ENCODE measurements around the gene PRKCQ.
"Not testable (repeated sequence)": the region's sequence is repeated elsewhere in the genome, so short reads cannot be mapped to it uniquely, and the experiment has no call there.

Gene PRKCQ

DNA sequence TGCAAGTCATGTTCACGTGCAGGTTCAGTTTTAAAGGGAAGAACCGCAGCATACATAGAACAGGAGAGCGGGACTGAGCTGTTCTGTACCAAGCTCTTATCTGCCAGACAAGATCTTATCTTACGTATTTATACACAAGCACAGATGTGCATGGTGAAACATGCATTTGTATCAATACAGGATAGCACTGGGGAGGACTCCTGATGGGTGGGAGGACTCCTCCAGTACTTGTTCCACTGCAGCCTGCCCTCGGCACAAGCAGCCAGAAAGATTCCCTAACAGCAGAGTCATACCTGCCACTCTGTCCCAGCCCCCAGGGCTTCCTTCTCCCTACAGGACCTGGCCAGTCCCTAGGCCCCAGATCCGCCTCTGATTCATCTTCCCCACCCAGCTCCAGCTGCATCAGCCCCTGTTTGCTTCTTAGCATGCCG, 13.2 kb upstream of the PRKCQ start:
- no peak for DNase-seq (ENCODE audit: low spot score)

DNA sequence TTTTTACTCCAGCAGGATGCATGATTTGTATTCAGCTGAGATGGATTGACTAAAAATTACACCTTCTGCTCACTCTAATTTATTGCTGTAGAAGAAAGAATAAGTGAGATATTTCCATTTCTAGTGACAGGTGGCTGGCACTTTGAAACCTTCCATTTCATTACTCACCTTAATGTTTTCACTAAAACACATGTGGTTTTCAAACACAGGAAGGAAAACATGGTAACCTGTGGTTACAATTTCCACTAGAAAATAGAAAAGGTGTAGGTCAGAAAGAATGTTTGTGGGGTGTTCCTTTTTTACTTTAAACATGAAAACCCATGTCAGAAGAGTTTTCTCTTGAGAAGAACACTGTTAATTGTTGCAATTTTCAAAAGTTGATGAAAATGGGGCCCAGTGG, 12.0 kb upstream of the PRKCQ start:
- DNase-seq (ENCODE audit: low spot score): no peak

DNA sequence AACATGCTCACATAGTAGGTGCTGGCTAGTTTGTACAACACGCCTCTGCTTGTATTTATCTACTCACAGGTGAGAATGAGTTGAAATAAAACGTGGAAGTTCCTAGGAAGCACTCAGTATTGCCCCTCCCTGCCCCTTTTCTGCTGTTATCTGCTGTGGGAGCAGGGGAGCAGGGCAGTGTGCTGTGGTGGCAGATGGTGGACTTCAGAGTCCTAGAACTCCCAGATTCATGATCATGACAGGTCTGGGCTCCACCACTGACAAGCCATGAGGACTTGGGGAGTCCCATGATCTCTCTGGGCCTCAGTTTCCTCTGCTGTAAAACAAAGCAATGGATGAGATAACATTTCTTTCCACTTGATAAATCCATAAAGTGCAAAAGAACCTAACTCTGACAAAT, 11.6 kb upstream of the PRKCQ start:
- no peak for DNase-seq (ENCODE audit: low spot score)

DNA sequence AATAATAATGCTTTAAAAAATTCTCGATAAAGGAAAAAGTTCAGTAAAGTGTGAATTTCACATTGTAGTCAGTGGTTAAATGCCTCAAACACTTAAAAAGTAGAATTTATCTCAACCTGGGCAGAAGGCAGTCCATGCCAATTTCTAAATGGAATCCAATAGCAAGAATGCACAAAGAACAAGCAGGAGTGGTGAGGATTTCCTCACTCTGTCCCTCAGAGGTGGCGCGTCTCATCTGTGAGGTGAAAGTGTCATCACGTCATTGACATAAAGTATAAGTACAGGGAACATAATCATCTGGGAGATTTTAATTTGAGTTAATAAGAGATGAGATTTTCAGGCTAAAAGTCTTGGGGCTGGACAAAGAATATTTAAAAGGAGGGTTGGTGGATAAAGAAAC, 10.0 kb upstream of the PRKCQ start:
- no peak for DNase-seq (ENCODE audit: low spot score)

DNA sequence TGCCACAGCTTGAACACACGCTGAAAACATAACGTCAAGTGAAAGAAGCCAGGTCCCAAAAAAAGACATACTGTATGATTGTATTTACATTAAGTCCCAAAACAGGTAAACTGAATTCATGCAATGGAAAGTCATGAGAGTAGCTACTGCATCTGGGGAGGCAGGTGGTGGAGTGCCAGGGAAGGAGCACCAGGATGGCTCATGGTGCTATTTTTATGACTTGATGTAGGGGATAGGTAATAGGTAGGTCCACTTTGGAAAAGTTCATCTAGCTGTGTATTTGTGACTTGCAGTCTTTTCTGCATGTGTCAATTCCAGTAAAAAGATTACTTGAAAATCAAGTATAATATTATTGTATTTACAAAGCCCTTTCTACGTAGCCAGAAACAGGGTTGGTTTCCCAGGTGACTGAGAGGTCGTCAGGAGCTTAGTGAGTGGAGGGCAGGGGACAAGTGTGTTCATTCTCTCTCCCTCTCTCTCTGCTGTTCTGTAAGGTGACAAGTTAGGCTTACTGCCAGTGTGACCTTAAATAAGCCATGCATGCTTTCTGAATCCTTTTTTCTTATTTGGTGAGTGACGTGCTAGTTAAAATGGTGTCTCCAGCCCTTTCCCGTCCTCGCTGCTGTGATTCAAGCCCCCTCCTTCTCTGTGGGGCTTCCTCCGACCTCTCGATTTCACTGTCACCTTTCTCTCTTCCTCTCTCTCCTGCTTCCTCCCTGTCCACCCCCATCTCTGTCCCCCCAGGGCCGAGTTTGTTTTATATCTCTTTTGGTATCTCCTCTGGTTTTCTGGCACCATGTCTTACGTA, 9.4 kb upstream of the PRKCQ start:
- no peak for DNase-seq (ENCODE audit: low spot score)

DNA sequence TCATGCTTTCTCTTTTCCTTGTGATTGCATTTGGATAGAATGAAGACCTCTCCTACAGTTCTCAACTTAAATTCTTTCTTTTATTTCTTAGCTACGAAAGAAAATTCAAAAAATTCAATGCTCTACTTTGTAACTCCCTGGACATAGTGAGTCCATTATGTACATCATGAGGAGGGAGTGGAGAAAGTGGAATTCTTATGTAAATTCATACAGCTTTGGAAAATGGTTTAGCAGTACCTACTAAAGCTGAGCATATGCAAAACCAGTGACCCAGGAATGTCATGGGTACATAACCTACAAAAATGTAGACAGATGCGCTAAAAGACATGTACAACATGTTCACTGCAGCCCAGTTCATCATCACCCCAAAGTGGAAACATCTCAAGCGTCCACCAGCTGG, 8.8 kb upstream of the PRKCQ start:
- no peak for DNase-seq (ENCODE audit: low spot score)

DNA sequence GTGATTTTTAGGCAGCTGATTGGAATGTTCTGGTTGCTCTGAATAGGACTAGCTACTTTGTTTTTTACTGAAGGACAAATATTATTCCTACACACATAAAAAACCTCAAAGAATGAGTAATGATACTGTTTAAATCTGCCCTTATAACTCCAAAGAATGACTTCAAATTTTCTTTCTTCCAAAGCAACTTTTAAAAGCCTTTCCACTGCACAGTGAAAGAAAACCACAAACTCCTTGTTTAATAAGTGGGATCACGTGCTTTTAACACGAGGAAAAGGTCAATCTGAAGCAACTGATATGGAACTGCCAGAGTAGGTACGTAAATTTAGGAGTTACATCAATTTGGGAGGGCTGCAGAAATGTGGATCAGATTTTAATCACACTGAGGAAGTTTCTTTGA, 8.0 kb upstream of the PRKCQ start:
- DNase-seq (ENCODE audit: low spot score): no peak

DNA sequence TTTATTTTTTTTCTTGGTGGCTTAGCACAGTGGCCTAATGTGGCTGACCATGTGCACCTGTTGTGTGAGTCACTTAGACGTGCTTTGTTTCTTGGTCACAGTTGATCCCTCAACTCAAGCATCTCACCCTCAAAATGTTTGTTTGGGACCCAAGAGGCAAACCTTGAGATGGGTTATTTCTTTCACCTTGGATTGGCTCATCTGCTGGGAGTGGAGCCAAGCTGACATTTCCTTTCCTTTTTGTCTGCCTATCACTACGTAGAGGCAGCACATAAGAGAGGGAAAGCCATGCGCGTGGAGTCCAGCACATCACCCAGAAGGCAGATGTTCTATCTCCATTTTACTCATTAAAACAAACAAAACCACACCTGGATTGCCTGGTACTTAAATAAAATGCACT, 6.4 kb upstream of the PRKCQ start:
- DNase-seq (ENCODE audit: low spot score): no peak

DNA sequence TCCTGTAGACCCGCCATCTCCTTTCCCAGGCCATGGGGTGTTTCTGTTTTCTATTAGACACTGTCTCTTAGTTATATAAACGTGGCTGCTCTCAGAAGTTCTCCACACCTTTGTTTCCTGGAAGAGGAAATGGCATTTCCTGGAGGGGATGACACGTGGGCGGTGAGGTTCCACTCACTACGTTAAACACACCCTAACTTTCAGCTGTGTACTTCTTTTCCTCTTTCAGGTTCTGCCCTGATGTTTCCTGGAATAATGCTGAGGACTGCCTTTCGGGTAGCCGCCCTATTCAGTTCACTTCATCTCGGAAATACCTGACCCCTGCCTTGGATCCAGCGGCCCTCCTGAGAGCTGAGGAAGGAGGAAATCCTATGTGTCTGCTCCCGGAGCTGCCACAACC, 3.4 kb upstream of the PRKCQ start:
- no peak for DNase-seq (ENCODE audit: low spot score)

DNA sequence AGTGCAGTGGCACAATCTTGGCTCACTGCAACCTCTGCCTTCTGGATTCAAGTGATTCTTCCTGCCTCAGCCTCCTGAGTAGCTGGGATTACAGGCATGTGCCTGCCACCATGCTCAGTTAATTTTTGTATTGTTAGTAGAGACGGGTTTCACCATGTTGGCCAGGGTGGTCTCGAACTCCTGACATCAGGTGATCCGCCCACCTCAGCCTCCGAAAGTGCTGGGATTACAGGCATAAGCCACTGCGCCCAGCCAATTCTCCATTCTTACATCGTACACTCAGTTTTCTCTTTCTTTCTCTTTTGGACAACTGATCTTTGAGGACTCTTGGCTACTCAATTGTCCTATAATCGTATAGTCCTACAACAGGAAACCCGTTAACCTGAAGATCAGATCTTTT, 2.8 kb upstream of the PRKCQ start:
- not testable (repeated sequence) for DNase-seq (ENCODE audit: low spot score)

DNA sequence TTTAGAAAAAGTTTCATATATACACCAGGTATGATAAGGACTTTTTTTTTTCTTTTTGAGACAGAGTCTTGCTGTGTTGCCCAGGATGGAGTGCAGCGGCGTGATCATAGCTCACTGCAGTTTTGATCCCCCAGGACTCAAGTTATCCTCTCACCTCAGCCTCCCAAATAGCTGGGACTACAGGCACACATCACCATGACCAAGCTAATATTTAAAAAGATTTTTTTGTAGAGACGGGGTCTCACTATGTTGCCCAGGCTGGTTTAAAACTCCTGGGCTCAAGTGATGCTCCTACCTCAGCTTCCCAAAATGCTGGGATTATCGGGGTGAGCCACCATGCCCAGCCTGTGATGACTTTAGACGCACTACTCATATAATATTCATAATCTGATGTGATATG, 2.2 kb upstream of the PRKCQ start:
- no peak for DNase-seq (ENCODE audit: low spot score)

DNA sequence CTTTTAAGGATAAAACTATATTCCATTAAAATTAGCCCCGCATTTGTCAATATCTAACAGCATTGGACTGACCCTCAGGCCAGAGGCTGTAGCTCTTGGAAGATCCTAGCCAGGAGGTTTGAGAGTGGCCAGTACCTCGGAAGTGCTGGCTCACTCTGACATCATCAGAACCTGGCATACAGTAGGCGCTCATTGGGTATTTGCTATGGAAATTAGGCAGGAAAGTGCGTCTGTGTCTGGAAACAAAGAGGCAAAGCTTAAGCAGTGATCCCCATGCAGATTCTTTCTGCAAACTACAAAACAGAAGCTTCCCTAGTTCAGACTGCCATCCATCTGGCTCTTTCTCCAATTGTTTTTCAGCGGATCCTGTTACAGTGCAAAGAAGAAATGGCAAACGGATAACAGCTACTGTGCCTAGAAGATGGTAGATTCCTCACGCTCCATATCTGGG, 1.7 kb upstream of the PRKCQ start:
- DNase-seq (ENCODE audit: low spot score): no peak

DNA sequence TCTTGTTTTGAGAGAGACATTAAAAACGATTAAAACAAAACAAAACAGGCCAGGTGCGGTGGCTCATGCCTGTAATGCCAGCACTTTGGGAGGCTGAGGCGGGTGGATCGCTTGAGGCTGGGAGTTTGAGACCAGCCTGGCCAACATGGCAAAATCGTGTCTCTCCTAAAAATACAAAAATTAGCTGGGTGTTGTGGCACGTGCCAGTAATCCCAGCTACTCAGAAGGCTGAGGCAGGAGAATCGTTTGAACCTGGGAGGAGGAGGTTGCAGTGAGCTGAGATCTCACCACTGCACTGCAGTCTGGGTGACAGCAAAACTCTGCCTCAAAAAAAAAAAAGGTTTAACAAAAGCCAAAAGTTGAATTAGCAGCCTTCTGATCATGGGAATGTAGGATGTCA, 1.1 kb upstream of the PRKCQ start:
- DNase-seq (ENCODE audit: low spot score): not testable (repeated sequence)

DNA sequence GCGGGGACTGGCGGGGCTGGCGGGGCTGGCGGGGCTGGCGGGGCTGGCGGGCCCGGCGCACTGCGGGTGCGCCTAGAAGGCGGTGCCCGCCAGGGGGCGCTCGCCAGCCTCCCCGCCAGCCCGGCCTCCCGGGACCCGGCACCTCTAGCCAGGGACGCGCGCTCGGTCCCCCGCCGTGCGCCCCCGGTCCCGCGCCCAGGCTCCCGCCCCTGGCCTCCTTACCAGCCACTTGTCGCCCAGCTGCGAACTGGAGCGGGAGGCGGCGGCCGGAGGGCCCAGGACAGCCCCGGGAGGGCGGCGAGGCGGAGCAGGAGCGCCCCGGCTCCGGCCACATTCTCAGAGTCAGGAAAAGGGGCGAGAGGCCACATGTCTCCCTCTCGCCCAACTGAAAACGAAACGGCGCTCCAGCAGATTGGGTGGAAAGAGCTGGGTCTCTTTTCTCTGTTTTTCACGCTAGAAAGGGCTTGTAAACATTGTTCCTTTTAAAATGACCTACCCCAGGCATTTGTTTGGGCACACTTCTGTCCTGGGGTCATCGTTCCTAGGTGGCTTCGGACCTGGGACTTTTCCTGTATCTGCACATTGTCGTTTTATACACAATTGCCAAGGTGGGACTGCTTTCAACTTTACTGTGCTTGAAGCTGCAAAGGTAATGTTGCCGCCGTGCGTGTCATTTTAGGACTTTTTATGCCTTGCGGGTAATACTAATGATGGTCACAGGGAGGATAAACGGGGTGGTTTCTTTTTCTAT, 378 bp upstream of the PRKCQ start:
- peak; percentile 39 for DNase-seq (ENCODE audit: low spot score)

DNA sequence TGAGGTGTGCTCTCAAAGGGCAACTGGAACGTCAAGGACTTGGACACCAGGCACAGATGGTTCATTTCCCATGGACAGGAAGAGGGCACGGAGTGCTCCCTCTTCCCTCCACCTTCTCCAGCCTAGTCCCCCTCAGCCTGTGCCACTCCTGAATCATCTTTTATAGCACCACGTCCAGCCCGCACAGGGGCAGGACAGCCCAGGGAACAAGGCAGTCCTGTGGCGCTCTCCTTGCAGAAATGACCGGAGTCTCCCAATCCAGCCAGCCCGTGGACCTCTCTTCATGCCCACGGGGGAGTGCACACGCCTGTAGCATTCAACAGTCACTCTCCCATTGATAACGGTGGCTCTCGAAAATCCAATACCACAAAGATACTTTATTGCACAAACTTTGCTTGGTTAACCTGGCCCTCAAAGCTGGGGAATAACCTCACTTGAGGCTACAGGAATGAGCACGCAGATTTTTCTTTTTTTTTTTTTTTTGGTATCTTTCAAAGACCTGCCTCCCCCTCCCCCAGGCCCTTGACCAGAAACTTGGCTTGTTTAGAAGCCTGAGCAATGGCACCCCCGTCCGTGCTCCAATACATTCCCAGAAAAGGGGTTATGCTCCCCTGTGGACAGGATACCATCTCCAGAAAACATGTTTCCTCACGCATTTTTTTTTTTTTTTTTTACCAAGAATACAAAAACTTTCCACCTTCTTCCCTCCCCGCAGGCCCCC, 733 bp downstream of the PRKCQ start:
- DNase-seq (ENCODE audit: low spot score): no peak

DNA sequence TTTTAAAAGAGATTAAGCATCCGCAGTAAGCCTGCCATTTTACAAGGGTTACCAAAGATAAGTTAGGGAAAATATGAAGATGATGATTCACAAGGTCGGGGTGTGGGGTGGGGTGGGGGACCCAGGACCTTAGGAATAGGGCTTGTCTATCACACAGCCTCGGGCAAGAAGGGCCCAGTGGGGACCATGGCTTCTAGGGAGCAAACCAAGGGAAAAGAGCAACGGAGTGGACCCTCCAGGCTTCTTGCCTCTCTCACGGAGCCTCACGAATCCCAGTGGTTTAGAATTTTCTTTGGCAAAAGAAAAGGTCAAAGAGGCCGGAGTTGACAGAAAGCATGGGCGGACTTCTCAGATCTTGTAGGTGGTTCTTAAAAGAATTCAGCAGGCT, 1.3 kb downstream of the PRKCQ start:
- no peak for DNase-seq (ENCODE audit: low spot score)

DNA sequence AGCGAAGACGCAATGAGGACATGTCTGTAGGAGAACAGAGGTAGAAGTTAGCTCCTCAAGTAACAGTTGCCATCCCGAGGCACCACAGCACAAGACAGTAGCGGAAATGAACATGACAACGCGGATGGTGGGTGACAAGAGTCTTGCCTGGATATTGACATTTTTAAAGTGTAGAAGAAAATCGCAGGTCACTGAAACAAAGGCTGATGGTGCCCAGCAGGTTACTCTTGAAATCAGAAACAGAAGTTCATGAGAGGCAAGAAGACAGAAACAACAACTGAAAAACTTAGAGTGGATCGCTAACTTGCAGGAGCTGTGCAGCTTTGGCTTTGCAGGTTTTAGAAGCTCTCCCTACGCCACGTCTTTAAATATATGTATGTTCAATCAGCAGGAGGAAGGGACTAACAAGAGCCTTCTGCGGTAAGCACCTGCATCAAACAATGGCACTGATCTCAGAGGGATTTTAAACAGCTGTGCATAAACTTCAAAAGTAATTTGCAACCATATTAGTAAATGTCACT, 1.8 kb downstream of the PRKCQ start:
- no peak for DNase-seq (ENCODE audit: low spot score)

DNA sequence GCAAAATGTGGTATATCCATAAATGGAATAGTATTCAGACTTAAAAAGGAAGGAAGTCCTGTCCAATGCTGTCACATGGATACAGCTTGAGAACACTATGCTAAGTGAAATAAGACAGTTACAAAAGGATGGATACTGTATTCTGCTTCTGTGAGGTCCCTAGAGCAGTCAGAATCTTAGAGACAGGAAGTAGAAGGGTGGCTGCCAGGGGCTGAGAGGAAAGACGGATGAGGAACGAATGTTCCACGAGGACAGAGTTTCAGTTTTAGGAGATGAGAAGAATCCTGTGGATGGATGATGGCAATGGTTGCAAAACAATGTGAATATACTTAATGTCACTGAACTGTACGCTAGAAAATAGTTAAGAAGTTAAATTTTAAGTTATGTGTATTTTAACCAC, 3.8 kb downstream of the PRKCQ start:
- no peak for DNase-seq (ENCODE audit: low spot score)

DNA sequence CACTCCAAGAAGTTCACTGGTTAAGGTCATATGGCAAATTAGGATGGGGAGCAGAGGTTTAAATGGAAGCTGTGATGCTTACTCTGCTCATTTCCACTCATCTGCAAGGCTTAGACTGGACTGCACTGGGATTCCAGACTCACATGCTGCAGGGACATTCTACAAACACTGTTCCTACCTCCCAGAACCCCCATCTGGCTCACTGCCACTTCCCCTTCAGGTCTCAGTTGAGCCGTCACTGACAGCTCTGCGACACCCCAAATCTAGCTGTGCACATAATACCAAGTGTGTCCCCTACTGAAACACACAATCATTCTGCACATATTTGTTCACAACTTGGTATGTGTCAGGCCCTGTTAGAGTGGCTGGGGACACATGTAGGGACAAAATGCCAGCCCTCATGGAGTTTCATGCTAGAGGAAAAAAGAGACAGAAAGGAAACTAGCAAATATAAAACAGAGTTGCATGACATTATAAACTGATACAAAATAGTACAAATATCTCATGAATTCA, 5.4 kb downstream of the PRKCQ start:
- no peak for DNase-seq (ENCODE audit: low spot score)

DNA sequence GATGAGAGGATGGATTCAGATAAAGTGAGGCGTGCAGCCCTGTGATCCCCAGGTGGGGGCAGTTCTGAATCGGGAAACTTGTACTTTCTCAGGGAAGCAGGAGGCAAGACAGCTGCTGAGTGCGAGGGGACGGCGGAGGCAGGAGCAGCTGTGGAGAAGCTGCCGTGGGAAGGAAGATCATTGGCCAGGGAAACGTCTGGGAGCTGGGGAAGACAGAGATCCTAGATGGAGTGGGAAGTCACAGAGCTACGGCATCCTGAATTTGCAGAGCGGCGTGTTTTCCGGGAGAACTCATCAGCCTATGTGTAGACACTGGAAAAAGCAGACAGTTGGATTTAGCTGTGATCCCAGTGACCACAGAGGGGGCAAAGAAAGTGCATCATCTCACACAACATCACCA, 9.2 kb downstream of the PRKCQ start:
- no peak for DNase-seq (ENCODE audit: low spot score)

DNA sequence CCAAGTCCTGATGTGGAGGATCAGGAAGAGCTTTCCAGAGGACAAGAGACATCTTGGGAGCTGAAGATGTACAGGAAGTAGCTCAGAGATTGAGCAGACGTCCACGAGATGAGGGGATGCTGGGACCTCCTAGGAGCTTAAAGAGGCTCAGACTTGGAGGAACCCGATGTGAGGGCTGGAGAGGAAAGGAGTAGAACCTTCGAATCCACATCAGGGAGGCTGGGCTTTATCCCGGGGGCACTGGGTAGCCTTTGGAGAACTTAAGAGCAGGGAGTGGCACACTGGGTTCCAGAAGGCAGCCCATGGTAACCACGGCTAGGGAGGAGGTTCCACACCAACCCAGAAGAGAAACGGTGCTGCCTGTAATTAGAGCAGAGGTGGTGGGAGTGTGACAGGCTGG, 10.8 kb downstream of the PRKCQ start:
- no peak for DNase-seq (ENCODE audit: low spot score)

DNA sequence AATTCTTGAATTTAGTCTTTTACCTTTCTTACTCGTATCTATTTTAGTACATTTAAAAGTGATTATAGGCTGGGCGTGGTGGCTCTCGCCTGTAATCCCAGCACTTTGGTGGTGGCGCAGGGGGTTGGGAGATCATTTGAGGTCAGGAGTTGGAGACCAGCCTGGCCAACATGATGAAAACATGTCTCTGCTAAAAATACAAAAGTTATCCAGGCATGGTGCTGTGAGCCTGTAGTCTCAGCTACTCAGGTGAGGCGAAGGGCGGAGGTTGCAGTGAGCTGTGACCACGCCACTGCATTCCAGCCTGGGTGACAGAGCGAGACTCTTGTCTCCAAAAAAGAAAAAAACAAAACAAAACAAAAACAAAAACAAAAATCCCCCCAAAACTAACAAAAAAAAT, 12.2 kb downstream of the PRKCQ start:
- DNase-seq (ENCODE audit: low spot score): no peak
